ENCODE data around the gene TMEM258. TPM values are rescaled to one million over a fixed set of nuclear protein-coding genes. Genes with fewer than 3 reads are reported as not detected.

The TMEM258 gene
- total and polyA plus RNA-seq, 10 of the 15 experiments (the other 5 are each of a cell fraction or from before 2014, with no cell fraction given): 160 to 840 (median 326) TPM

GRCh38 chr11:61776561-61777075, 15.8 kb downstream of the TMEM258 start (continued):
- TF ChIP-seq PRDM15 (CRISPR knock-in tag; IDR thresholded peaks at IDR 0.05) (no peak), USF2 (IDR thresholded peaks at IDR 0.05; ENCODE audit: borderline replicate concordance, low read depth, low read length) (no peak)

DNA sequence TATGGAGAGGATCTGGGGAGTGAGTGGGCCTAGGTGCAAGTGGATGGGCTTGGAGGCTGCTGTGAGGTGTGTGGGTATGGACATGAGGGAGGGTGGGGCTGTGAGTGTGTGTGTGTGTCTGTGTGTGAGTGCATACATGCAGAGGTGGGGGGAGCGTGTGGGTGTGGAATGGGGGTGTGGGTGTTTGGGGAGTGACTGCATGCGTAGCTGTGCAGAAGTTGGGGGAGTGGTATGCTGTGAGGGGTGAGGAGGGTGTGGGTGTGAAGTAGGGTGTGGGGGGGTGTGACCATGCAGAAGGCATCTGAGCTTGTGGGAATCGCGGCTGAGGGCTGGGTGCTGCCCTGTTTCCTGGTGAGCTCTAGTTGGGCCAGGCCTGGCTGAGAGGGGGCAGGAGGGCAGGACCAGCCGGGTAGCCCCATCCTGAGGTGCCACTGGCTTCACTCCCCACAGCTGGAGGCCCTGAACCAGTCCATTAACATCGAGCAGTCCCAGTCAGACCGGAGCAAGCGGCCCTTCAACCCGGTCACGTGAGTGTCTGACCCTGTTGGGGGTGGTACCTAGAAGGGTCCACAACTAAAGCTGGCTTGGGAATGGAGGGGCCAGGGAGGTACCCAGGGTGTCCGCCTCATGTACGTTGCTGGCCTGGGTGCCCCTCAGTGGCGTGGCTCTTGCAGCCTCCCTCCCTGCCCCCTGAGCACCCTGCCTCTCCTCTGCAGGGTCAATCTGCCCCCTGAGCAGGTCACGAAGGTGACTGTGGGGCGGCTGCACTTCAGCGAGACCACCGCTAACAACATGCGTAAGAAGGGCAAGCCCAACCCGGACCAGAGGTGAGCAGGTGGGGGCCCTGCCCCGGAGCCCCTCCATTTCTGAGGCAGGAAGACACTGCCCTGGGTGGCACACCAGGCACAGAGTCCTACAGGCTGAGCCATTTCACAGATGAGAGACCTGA, 16.5 kb downstream of the TMEM258 start:
- no peaks in the 10 kb centered on the region for H3K36me3 ChIP-seq (ENCODE audit: control insufficient read depth in 2 of 2, insufficient read depth in 2 of 2, low read length in 1 of 2)
- CTCF ChIA-PET: interaction anchor here (0.9 to 7.5 kb wide), 8 partner anchors 9 to 333 kb away, joined by 3 to 88 read pairs (median 4); no protein-coding TSS in a partner anchor
- FAIRE-seq (no peak), ATAC-seq (no peak), DNase-seq (ENCODE audit: low read depth, low spot score) (no peak)
- intact Hi-C loops (cut with micrococcal nuclease; ENCODE audit: unreplicated experiment): loop anchor here (1.0 kb wide), 1 partner anchor 29 kb away; no protein-coding TSS in a partner anchor
- no peak overlapping the region for H3K4me3 ChIP-seq
- SMC1A ChIA-PET (ENCODE audit: uncharacterized antibody, unreplicated experiment): interaction anchor here (0.7 to 2.6 kb wide), 4 partner anchors 11 to 95 kb away, joined by 3 to 8 read pairs (median 5); no protein-coding TSS in a partner anchor
- no peak overlapping the region for H2AFZ ChIP-seq (ENCODE audit: control insufficient read depth, low read depth, low read length)
- WGBS (ENCODE audit: insufficient coverage, insufficient replicate concordance, low lambda C conversion rate, missing lambda C conversion rate): 64% methylated on average over 17 of the region's 20 CpGs
- TF ChIP-seq TAF1 (IDR thresholded peaks at IDR 0.05; ENCODE audit: borderline replicate concordance, low read depth, low read length): no peak
- peak in 1 of 2 experiments; percentile 45; a peak in 1 of 4 replicates for TF ChIP-seq BHLHE40 (IDR thresholded peaks at IDR 0.05; ENCODE audit: borderline replicate concordance in 1 of 2, low read depth in 2 of 2, low read length in 1 of 2)
- TF ChIP-seq ATF7 (IDR thresholded peaks at IDR 0.05; ENCODE audit: low read depth): no peak
- POLR2A ChIA-PET: interaction anchor here (0.5 to 1.9 kb wide), 2 partner anchors 8 to 28 kb away, joined by 5 to 6 read pairs; no protein-coding TSS in a partner anchor
- H3K4me1 ChIP-seq (ENCODE audit: control insufficient read depth, insufficient read depth, low read length): no peaks in the 10 kb centered on the region; the same call in 1 of the 2 replicates
- in situ Hi-C loops (cut with MboI): no loop called here
- RAD21 ChIA-PET (ENCODE audit: unreplicated experiment): interaction anchor here (0.5 to 2.5 kb wide), 3 partner anchors 23 to 908 kb away, joined by 3 to 15 read pairs (median 5); partner anchors contain the start of genes MYRF and ZP1
- no peaks in the 10 kb centered on the region for H4K20me1 ChIP-seq (ENCODE audit: control insufficient read depth, insufficient read depth)
- H3K9me3 ChIP-seq (replicated peaks; ENCODE audit: control insufficient read depth, insufficient read depth, low read length): no peaks in the 10 kb centered on the region
- no peak overlapping the region for H3K4me2 ChIP-seq (ENCODE audit: control insufficient read depth, insufficient read depth)
- H3K9ac ChIP-seq (ENCODE audit: control insufficient read depth, insufficient read depth, low read length): no peak overlapping the region
- no peaks in the 10 kb centered on the region for H3K27me3 ChIP-seq (replicated peaks in 1 of 2; ENCODE audit: control insufficient read depth in 2 of 2, insufficient read depth in 2 of 2, low read length in 1 of 2)
- H3K79me2 ChIP-seq (ENCODE audit: control insufficient read depth, insufficient read depth, low read length): no peaks in the 10 kb centered on the region
- no peak overlapping the region for H3K27ac ChIP-seq (ENCODE audit: control insufficient read depth, insufficient read depth)
- no TSS peak for BruUV-seq (replicated peaks)

Measured in GM12878 (cell line).